Gastrocnemius medialis (tissue), 4 donors: Measurements from ENCODE around the gene PACSIN1. TPM values are rescaled to one million over a fixed set of nuclear protein-coding genes. Genes with fewer than 3 reads are reported as not detected.

Source experiments
- ATAC-seq, 2 donors: fragments of 150-250 bp; one replicate each; pipeline ENCODE4 v1.9.1; 2016
- DNase-seq, 2 donors: peaks; one replicate each; pipeline ENCODE4 v3.0.0-alpha.2; 2019
- H3K27ac ChIP-seq, 4 donors: fragments of 200-600 bp; sonication (generic); 1 replicate in 1 of 4; 2 replicates in 3 of 4; pipeline ENCODE4 v1.5.1; 2016 to 2018; ENCODE audit warnings: mild to moderate bottlenecking in 2 of 4, moderate library complexity in 1 of 4
- H3K27me3 ChIP-seq, 3 donors: fragments of 200-600 bp; sonication (generic) in 2 of 3; 1 replicate in 1 of 3; 2 replicates in 2 of 3; pipeline versions ENCODE4 v1.5.1 to v1.6.0; 2016 to 2019; ENCODE audit warnings: mild to moderate bottlenecking in 1 of 3, moderate library complexity in 1 of 3
- H3K36me3 ChIP-seq, 2 donors: fragments of 200-600 bp; sonication (generic) in 1 of 2; one replicate each; pipeline ENCODE4 v1.5.1; 2017 to 2018
- H3K4me1 ChIP-seq, 2 donors: fragments of 200-600 bp; sonication (generic) in 1 of 2; one replicate each; pipeline ENCODE4 v1.5.1; 2016 to 2017; ENCODE audit warnings: mild to moderate bottlenecking in 2 of 2
- H3K4me3 ChIP-seq, 4 donors: fragments of 200-600 bp; sonication (generic) in 3 of 4; 1 replicate in 1 of 4; 2 replicates in 3 of 4; pipeline ENCODE4 v1.5.1; 2016 to 2019; ENCODE audit warnings: mild to moderate bottlenecking in 2 of 4
- H3K9me3 ChIP-seq, 3 donors: fragments of 200-600 bp; sonication (generic) in 2 of 3; 1 replicate in 1 of 3; 2 replicates in 2 of 3; pipeline ENCODE4 v1.5.1; 2016 to 2019
- POLR2A ChIP-seq, 2 donors: fragments of 450-650 bp; IDR thresholded peaks; one replicate each; pipeline ENCODE4 v1.6.1; 2017; ENCODE audit warnings: antibody characterized with exemption in 2 of 2, mild to moderate bottlenecking in 2 of 2, moderate library complexity in 2 of 2
- in situ Hi-C, 4 donors: fragments of 200-750 bp; cut with MboI; loops; one replicate each; pipeline versions ENCODE4 v1.15.0 to v1.8.0; 2017; ENCODE audit warnings: low sequenced_read_pairs in 4 of 4
- intact Hi-C: fragments of 100-400 bp; cut with DNase I; formaldehyde crosslinking; loops from one replicate; pipeline ENCODE4 v1.15.1; 2023; ENCODE audit warnings: low total_unique reads
- total RNA-seq, 4 donors: library from RNA; depleted of rRNA; stranded (reverse); fragments of >200 nt; gene quantifications; one replicate each; pipeline versions ENCODE4 v1.1.0 to v1.2.3, GENCODE V29; 2016
- TF ChIP-seq, protein P1 (sequence below), 5 experiments: fragments of 450-650 bp in 3 of 5; fragments of 200-600 bp in 2 of 5; sonication (generic) in 2 of 5; IDR thresholded peaks in 4 of 5; conservative IDR thresholded peaks in 1 of 5; 1 replicate in 4 of 5; 2 replicates in 1 of 5; pipeline ENCODE4 v1.5.1; 2016 to 2019; ENCODE audit warnings: antibody characterized with exemption in 5 of 5, mild to moderate bottlenecking in 3 of 5, moderate library complexity in 3 of 5

The PACSIN1 gene
- total RNA-seq, 4 donors from 2014 or later = not detected

GRCh38 chr6:34563513-34563870 lies 97.6 kb downstream of the PACSIN1 start:
- intact Hi-C loops (no loop called here), in situ Hi-C loops (no loop called here)
- H3K27ac ChIP-seq = no peak overlapping the region
- TF ChIP-seq, protein P1, sequence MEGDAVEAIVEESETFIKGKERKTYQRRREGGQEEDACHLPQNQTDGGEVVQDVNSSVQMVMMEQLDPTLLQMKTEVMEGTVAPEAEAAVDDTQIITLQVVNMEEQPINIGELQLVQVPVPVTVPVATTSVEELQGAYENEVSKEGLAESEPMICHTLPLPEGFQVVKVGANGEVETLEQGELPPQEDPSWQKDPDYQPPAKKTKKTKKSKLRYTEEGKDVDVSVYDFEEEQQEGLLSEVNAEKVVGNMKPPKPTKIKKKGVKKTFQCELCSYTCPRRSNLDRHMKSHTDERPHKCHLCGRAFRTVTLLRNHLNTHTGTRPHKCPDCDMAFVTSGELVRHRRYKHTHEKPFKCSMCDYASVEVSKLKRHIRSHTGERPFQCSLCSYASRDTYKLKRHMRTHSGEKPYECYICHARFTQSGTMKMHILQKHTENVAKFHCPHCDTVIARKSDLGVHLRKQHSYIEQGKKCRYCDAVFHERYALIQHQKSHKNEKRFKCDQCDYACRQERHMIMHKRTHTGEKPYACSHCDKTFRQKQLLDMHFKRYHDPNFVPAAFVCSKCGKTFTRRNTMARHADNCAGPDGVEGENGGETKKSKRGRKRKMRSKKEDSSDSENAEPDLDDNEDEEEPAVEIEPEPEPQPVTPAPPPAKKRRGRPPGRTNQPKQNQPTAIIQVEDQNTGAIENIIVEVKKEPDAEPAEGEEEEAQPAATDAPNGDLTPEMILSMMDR (IDR thresholded peaks at IDR 0.05 in 4 of 5, conservative IDR thresholded peaks at IDR 0.05 in 1 of 5) = no peak
- ATAC-seq (no peak), DNase-seq (no peak)
- no peaks in the 10 kb centered on the region for H3K4me1 ChIP-seq
- H3K9me3 ChIP-seq = no peaks in the 10 kb centered on the region
- H3K4me3 ChIP-seq = no peak overlapping the region
- H3K27me3 ChIP-seq = peaks cover 0 to 11% (median 3%) of the 10 kb centered on the region in 3 donors
- H3K36me3 ChIP-seq = no peaks in the 10 kb centered on the region

DNA sequence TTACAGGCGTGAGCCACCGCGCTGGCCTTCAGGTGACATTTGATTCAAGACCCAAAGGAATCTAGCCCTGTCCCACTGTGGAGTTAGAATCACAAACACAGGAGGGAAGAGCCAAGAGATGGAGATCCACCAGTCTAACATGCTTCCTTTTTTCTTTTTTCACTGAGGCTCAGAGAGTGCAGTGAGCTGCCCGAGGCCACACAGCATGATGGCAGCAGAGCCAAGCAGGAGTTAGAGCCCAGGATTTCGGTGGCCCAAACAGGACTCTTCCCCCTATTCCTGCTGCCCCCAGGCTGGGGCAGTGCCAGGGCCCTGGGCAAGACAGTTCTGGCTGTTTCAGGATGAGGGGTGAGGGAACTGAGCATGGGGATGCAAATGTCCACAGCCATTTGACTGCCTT lies 98.3 kb downstream of the PACSIN1 start:
- Histone ChIP-seq H3K27me3 (peaks cover 0 to 16% (median 9%) of the 10 kb centered on the region in 3 donors), H3K27ac (no peak overlapping the region), H3K4me1 (no peaks in the 10 kb centered on the region), H3K9me3 (no peaks in the 10 kb centered on the region), H3K36me3 (no peaks in the 10 kb centered on the region), H3K4me3 (no peak overlapping the region)
- intact Hi-C loops = no loop called here
- in situ Hi-C loops = no loop called here
- DNase-seq (no peak), ATAC-seq (no peak)
- no peak for TF ChIP-seq POLR2A (IDR thresholded peaks at IDR 0.05)
- TF ChIP-seq, protein P1 (IDR thresholded peaks at IDR 0.05 in 4 of 5, conservative IDR thresholded peaks at IDR 0.05 in 1 of 5) = no peak

DNA sequence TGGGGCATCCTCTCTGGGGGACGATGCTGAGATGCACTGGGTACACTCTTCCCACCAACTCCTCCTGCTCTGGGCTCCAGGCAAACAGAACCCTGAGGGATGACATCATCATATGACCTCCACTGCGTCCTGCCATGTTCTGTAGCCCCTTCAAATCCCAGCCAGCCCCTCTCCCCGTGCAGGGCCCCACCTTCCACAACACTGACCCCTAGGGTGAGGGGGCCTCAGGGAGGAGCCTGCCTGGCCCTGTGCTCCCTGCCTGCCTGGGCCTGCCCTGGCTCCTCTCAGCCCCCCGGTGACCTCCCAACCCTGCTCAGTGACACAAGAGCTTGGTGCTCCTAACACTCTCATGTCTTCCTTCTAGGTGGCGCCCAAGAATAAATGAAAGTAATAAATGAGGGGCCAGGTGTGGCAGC lies 99.9 kb downstream of the PACSIN1 start:
- no peak overlapping the region for H3K27ac ChIP-seq
- DNase-seq (no peak), ATAC-seq (no peak)
- no peaks in the 10 kb centered on the region for H3K4me1 ChIP-seq
- no peaks in the 10 kb centered on the region for H3K9me3 ChIP-seq
- intact Hi-C loops = no loop called here
- in situ Hi-C loops = no loop called here
- H3K27me3 ChIP-seq = peaks cover 0 to 24% (median 11%) of the 10 kb centered on the region in 3 donors
- no peak overlapping the region for H3K4me3 ChIP-seq
- H3K36me3 ChIP-seq = no peaks in the 10 kb centered on the region
- TF ChIP-seq, protein P1 (IDR thresholded peaks at IDR 0.05 in 4 of 5, conservative IDR thresholded peaks at IDR 0.05 in 1 of 5) = no peak
- TF ChIP-seq POLR2A (IDR thresholded peaks at IDR 0.05) = no peak

- no peak for DNase-seq
- intact Hi-C loops = no loop called here
- no peak overlapping the region for H3K4me3 ChIP-seq
- TF ChIP-seq POLR2A (IDR thresholded peaks at IDR 0.05) = no peak
- no peaks in the 10 kb centered on the region for H3K9me3 ChIP-seq
- in situ Hi-C loops = no loop called here
- no peaks in the 10 kb centered on the region for H3K4me1 ChIP-seq
- no peak for ATAC-seq
- H3K27me3 ChIP-seq = peaks cover 0 to 29% (median 11%) of the 10 kb centered on the region in 3 donors
- no peak overlapping the region for H3K27ac ChIP-seq
- no peaks in the 10 kb centered on the region for H3K36me3 ChIP-seq
These were observed 101.1 kb downstream of the PACSIN1 start for GRCh38 chr6:34566830-34567546.

DNA sequence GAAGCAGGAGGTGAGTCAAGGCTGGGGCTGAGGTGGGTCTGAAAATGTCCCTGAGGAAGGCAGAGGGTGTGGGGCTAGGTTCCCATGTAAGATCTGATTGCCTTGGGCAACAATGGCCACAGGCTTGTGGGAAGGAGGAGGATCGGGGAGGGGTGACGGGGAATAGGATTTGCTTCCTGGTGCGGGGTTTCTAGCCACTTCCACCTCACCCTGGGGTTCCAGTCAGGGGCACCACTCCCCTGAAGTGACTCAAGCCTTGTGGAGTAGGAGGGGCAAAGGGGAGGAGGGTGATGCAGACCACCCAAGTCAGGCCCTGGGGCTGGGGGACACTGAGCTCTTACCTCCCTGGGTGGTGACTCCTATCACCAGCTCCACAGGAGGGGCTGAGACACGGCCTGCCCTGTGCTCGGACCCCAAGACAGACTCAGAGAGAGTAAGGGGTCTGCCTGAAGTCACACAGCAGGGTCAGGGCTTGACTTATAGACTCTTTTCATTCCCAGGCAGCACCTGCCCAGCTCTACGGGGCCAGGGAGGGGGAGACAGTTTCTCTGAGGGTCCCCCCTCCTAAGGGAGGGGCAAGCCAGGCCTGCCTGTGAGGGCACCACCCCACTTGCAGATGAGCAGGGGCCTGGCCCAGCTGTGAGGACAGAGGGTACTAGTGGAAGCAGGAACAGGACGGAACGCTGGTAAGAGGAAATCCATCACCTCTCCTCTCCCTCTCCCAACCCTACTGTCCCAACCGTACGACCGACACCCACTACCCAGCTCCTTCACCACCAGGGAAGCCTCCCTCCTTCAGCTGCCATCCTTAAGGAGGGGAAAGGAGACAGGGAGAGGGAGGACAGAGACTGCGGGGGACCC lies 102.7 kb downstream of the PACSIN1 start:
- Histone ChIP-seq H3K36me3 (no peaks in the 10 kb centered on the region), H3K4me1 (no peaks in the 10 kb centered on the region), H3K4me3 (no peak overlapping the region), H3K9me3 (no peaks in the 10 kb centered on the region), H3K27ac (no peak overlapping the region), H3K27me3 (peaks cover 0 to 29% (median 11%) of the 10 kb centered on the region in 3 donors)
- TF ChIP-seq, protein P1 (IDR thresholded peaks at IDR 0.05 in 4 of 5, conservative IDR thresholded peaks at IDR 0.05 in 1 of 5) = no peak
- no peak for TF ChIP-seq POLR2A (IDR thresholded peaks at IDR 0.05)
- ATAC-seq (no peak), DNase-seq (no peak)
- intact Hi-C loops = no loop called here
- in situ Hi-C loops = no loop called here
